ENCODE measurements around the gene UNC13D.
"Not testable (repeated sequence)": the region's sequence is repeated elsewhere in the genome, so short reads cannot be mapped to it uniquely, and the experiment has no call there.

Gene UNC13D

GRCh38 chr17:75875940-75876189, 31.7 kb upstream of the UNC13D start:
- Histone ChIP-seq H3K36me3 (no peaks in the 10 kb centered on the region), H3K9me3 (no peaks in the 10 kb centered on the region), H3K27me3 (peaks cover 72% of the 10 kb centered on the region), H3K4me1 (ENCODE audit: control insufficient read depth in 1 of 2, insufficient read depth in 1 of 2, low read depth in 1 of 2, low read length in 1 of 2) (peaks cover 32 to 35% of the 10 kb centered on the region in 2 experiments), H3K4me3 (ENCODE audit: low read depth in 1 of 2, low read length in 1 of 2) (peak overlapping the region in 1 of 2 experiments; percentile 26), H3K27ac (no peak overlapping the region)
- TF ChIP-seq CTCF (IDR thresholded peaks at IDR 0.05): no peak

- TF ChIP-seq CTCF (IDR thresholded peaks at IDR 0.05): no peak
- no peaks in the 10 kb centered on the region for H3K9me3 ChIP-seq
- H3K27ac ChIP-seq: no peak overlapping the region
- H3K4me3 ChIP-seq (ENCODE audit: low read depth in 1 of 2, low read length in 1 of 2): peak overlapping the region in 1 of 2 experiments; percentile 26
- H3K27me3 ChIP-seq: peaks cover 67% of the 10 kb centered on the region
- peaks cover 32 to 35% of the 10 kb centered on the region in 2 experiments for H3K4me1 ChIP-seq (ENCODE audit: control insufficient read depth in 1 of 2, insufficient read depth in 1 of 2, low read depth in 1 of 2, low read length in 1 of 2)
- H3K36me3 ChIP-seq: no peaks in the 10 kb centered on the region
These were observed 31.2 kb upstream of the UNC13D start for GRCh38 chr17:75875182-75875939.

- Histone ChIP-seq H3K27me3 (peaks cover 59% of the 10 kb centered on the region), H3K36me3 (no peaks in the 10 kb centered on the region), H3K4me3 (ENCODE audit: low read depth in 1 of 2, low read length in 1 of 2) (no peak overlapping the region), H3K9me3 (no peaks in the 10 kb centered on the region), H3K27ac (no peak overlapping the region), H3K4me1 (ENCODE audit: control insufficient read depth in 1 of 2, insufficient read depth in 1 of 2, low read depth in 1 of 2, low read length in 1 of 2) (peaks cover 32 to 35% of the 10 kb centered on the region in 2 experiments)
- no peak for TF ChIP-seq CTCF (IDR thresholded peaks at IDR 0.05)
These were observed 30.3 kb upstream of the UNC13D start for GRCh38 chr17:75874323-75875181.

- no peaks in the 10 kb centered on the region for H3K9me3 ChIP-seq
- H3K36me3 ChIP-seq: no peaks in the 10 kb centered on the region
- H3K27ac ChIP-seq: no peak overlapping the region
- peaks cover 51% of the 10 kb centered on the region for H3K27me3 ChIP-seq
- no peak for TF ChIP-seq CTCF (IDR thresholded peaks at IDR 0.05)
- H3K4me1 ChIP-seq (ENCODE audit: control insufficient read depth in 1 of 2, insufficient read depth in 1 of 2, low read depth in 1 of 2, low read length in 1 of 2): peaks cover 29 to 35% of the 10 kb centered on the region in 2 experiments
- H3K4me3 ChIP-seq (ENCODE audit: low read depth in 1 of 2, low read length in 1 of 2): no peak overlapping the region
These were observed 29.6 kb upstream of the UNC13D start for GRCh38 chr17:75873587-75874322.

GRCh38 chr17:75872434-75873351, 28.5 kb upstream of the UNC13D start:
- H3K4me3 ChIP-seq (ENCODE audit: low read depth in 1 of 2, low read length in 1 of 2): no peak overlapping the region
- H3K4me1 ChIP-seq (ENCODE audit: control insufficient read depth in 1 of 2, insufficient read depth in 1 of 2, low read depth in 1 of 2, low read length in 1 of 2): peaks cover 20 to 24% of the 10 kb centered on the region in 2 experiments
- no peak for TF ChIP-seq CTCF (IDR thresholded peaks at IDR 0.05)

GRCh38 chr17:75870228-75870627, 26.0 kb upstream of the UNC13D start:
- not testable (repeated sequence) for H3K4me3 ChIP-seq (ENCODE audit: low read depth in 1 of 2, low read length in 1 of 2); H3K9me3 ChIP-seq; H3K27ac ChIP-seq; H3K36me3 ChIP-seq; H3K4me1 ChIP-seq (ENCODE audit: control insufficient read depth in 1 of 2, insufficient read depth in 1 of 2, low read depth in 1 of 2, low read length in 1 of 2)
- H3K27me3 ChIP-seq: peaks cover 16% of the 10 kb centered on the region

More at GRCh38 chr17:75872434-75873351, 28.5 kb upstream of the UNC13D start:
- Histone ChIP-seq H3K27me3 (peaks cover 41% of the 10 kb centered on the region), H3K27ac (no peak overlapping the region), H3K36me3 (no peaks in the 10 kb centered on the region), H3K9me3 (no peaks in the 10 kb centered on the region)
